Smooth muscle cell (in vitro differentiated cells): ENCODE data around the gene MAU2. TPM values are rescaled to one million over a fixed set of nuclear protein-coding genes. Genes with fewer than 3 reads are reported as not detected.

ENCODE experiments used
- DNase-seq: peaks from one replicate; lab custom pipeline; 2025; ENCODE audit not compliant: unreplicated experiment; lab: John Stamatoyannopoulos, UW
- H2AFZ ChIP-seq: fragments of 200-600 bp; sonication (generic); 2 replicates; pipeline ENCODE4 v1.6.0; 2016; ENCODE audit warnings: antibody characterized with exemption, low read depth, mild to moderate bottlenecking
- H3F3A ChIP-seq: fragments of 200-600 bp; sonication (generic); 2 replicates; pipeline ENCODE4 v1.6.0; 2017; ENCODE audit warnings: antibody characterized with exemption, low read depth
- H3K27ac ChIP-seq: fragments of 200-600 bp; sonication (generic); 2 replicates; pipeline ENCODE4 v1.5.1; 2016; ENCODE audit warnings: low read depth, mild to moderate bottlenecking
- H3K27me3 ChIP-seq: fragments of 200-600 bp; sonication (generic); 2 replicates; pipeline ENCODE4 v1.6.1; 2016; ENCODE audit warnings: low read depth, mild to moderate bottlenecking
- H3K36me3 ChIP-seq: fragments of 200-600 bp; sonication (generic); 2 replicates; pipeline ENCODE4 v1.5.1; 2016; ENCODE audit warnings: low read depth
- H3K4me1 ChIP-seq: fragments of 200-600 bp; sonication (generic); 2 replicates; pipeline ENCODE4 v1.5.1; 2016; ENCODE audit warnings: low read depth
- H3K4me2 ChIP-seq: fragments of 200-600 bp; sonication (generic); 2 replicates; pipeline ENCODE4 v1.6.0; 2016; ENCODE audit warnings: mild to moderate bottlenecking
- H3K4me3 ChIP-seq: fragments of 200-600 bp; sonication (generic); 2 replicates; pipeline ENCODE4 v1.5.1; 2016; ENCODE audit warnings: mild to moderate bottlenecking
- H3K79me2 ChIP-seq: fragments of 200-600 bp; sonication (generic); 2 replicates; pipeline ENCODE4 v1.6.0; 2016; ENCODE audit warnings: low read depth, mild to moderate bottlenecking
- H3K9ac ChIP-seq: fragments of 200-600 bp; sonication (generic); 2 replicates; pipeline ENCODE4 v1.6.0; 2016; ENCODE audit warnings: low read depth
- H3K9me3 ChIP-seq: fragments of 200-600 bp; sonication (generic); replicated peaks from 2 replicates; pipeline ENCODE4 v1.5.1; 2016; ENCODE audit warnings: low read depth
- H4K20me1 ChIP-seq: fragments of 200-600 bp; sonication (generic); 2 replicates; pipeline ENCODE4 v1.6.0; 2016; ENCODE audit warnings: low read depth
- WGBS: methylation state at CpG from one replicate; pipeline ENCODE4 v1.1.7; 2016; ENCODE audit warnings: low lambda C conversion rate; 5-methylcytosine and 5-hydroxymethylcytosine counted together
- polyA plus RNA-seq: library from polyadenylated mRNA; unstranded; fragments of >200 nt; fragmentation: Nextera tagmentation; extraction: Ambion mirVana; gene quantifications from 2 replicates; pipeline ENCODE4 v1.2.1, GENCODE V29; 2016
- total RNA-seq: library from RNA; depleted of rRNA; stranded (reverse); fragments of >200 nt; gene quantifications from 2 replicates; pipeline ENCODE4 v1.2.3, GENCODE V29; 2014
- TF ChIP-seq, protein P1 (sequence below): fragments of 200-600 bp; sonication (generic); IDR thresholded peaks from 2 replicates; pipeline ENCODE4 v1.5.1; 2017; ENCODE audit warnings: borderline replicate concordance, mild to moderate bottlenecking, antibody characterized with exemption; ENCODE audit not compliant: insufficient read depth, poor library complexity, severe bottlenecking

Gene MAU2
- total and polyA plus RNA-seq, 2 experiments from 2014 or later, result 19.9 to 28.0 TPM

DNA sequence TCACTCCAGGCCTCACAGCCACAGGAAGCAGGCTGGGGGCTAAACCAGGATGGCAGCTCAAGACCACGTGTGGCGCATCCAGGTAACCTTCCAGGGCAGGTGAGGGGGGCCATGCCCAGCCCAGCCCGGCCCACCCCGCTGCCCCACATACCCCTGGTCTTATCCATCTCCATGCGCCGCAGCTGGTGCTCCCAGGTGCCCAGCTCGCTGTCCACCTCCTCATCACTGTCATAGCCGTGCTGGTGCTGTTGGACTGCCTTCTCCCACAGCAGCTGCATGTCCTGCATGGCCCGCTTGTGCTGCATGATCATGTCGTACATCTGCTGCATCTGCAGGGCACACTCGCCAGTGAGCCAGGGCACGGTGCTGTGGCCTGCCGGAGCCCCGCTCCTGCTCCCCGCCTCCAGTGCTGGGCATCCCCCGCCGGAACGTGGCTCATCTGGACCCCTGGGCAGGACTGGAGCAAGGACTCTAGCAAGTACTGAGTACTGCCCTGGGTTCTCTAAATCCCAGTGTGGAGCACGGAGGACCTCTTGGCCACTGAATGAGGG lies 41.5 kb upstream of the MAU2 start:
- Histone ChIP-seq H3K9me3 (no peaks in the 10 kb centered on the region), H3K27ac (no peak overlapping the region), H3F3A (peaks cover 4% of the 10 kb centered on the region), H3K27me3 (no peaks in the 10 kb centered on the region), H4K20me1 (no peaks in the 10 kb centered on the region), H3K9ac (no peak overlapping the region), H3K79me2 (no peaks in the 10 kb centered on the region), H3K36me3 (peaks cover 1% of the 10 kb centered on the region), H2AFZ (no peak overlapping the region), H3K4me2 (no peak overlapping the region), H3K4me3 (no peak overlapping the region), H3K4me1 (no peaks in the 10 kb centered on the region)
- TF ChIP-seq, protein P1, sequence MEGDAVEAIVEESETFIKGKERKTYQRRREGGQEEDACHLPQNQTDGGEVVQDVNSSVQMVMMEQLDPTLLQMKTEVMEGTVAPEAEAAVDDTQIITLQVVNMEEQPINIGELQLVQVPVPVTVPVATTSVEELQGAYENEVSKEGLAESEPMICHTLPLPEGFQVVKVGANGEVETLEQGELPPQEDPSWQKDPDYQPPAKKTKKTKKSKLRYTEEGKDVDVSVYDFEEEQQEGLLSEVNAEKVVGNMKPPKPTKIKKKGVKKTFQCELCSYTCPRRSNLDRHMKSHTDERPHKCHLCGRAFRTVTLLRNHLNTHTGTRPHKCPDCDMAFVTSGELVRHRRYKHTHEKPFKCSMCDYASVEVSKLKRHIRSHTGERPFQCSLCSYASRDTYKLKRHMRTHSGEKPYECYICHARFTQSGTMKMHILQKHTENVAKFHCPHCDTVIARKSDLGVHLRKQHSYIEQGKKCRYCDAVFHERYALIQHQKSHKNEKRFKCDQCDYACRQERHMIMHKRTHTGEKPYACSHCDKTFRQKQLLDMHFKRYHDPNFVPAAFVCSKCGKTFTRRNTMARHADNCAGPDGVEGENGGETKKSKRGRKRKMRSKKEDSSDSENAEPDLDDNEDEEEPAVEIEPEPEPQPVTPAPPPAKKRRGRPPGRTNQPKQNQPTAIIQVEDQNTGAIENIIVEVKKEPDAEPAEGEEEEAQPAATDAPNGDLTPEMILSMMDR, result no peak
- 95% methylated on average over 19 of the region's 19 CpGs for WGBS
- no peak for DNase-seq

DNA sequence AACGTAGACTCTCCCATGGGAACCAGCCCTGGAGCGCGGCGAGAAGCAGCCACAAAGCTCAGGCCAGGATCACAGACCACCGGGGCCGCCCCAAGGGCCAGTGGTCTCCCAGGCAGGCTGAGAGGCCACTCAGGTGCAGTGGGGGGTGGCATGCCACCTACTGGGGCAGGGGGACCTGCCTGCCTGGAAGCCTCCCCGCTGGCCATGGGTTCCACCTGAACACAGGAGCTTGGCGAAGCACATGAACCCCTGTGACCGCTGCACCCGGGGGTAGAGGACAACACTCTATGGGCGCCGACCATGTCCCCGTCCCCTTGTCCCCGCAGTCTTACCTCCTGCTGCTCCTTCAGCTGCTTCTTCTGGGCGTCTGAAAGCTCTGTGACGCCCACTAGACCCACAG lies 40.8 kb upstream of the MAU2 start:
- TF ChIP-seq, protein P1, result no peak
- DNase-seq, result no peak
- Histone ChIP-seq H3K27ac (no peak overlapping the region), H3K27me3 (no peaks in the 10 kb centered on the region), H3K79me2 (no peaks in the 10 kb centered on the region), H2AFZ (no peak overlapping the region), H3K4me2 (no peak overlapping the region), H3K4me1 (no peaks in the 10 kb centered on the region), H3F3A (peaks cover 4% of the 10 kb centered on the region), H3K4me3 (no peak overlapping the region), H3K9me3 (peaks cover 3% of the 10 kb centered on the region), H4K20me1 (no peaks in the 10 kb centered on the region), H3K9ac (no peak overlapping the region), H3K36me3 (peaks cover 7% of the 10 kb centered on the region)
- WGBS, result 96% methylated on average over 16 of the region's 16 CpGs

DNA sequence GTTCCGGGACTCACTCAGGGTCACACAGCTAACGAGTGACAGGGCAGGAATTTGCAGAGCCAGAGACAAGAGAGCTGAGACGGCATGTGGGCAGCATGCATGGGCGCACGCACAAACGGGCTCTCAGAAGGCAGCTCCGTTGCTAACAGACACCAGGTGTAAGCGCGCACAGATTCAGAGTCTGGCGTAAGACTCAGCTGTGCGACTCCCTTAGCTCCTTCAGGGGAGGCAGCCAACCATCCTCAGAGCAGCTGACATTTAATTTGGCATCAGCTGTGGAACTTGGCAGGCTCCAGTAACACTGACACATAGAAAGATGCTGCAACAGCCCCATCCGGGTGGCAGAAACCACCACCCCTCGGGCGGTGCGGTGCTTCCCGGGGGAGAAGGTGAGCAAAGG lies 40.1 kb upstream of the MAU2 start:
- H3K4me2 ChIP-seq, result no peak overlapping the region
- H2AFZ ChIP-seq, result no peak overlapping the region
- peaks cover 7% of the 10 kb centered on the region for H3K36me3 ChIP-seq
- H3K4me3 ChIP-seq, result no peak overlapping the region
- no peak overlapping the region for H3K27ac ChIP-seq
- H3K79me2 ChIP-seq, result no peaks in the 10 kb centered on the region
- H3K9me3 ChIP-seq, result peaks cover 3% of the 10 kb centered on the region
- peaks cover 7% of the 10 kb centered on the region for H4K20me1 ChIP-seq
- H3K9ac ChIP-seq, result no peak overlapping the region
- H3F3A ChIP-seq, result peaks cover 4% of the 10 kb centered on the region
- no peaks in the 10 kb centered on the region for H3K27me3 ChIP-seq
- 94% methylated on average over 16 of the region's 16 CpGs for WGBS
- no peaks in the 10 kb centered on the region for H3K4me1 ChIP-seq
- DNase-seq, result no peak
- TF ChIP-seq, protein P1, result no peak

DNA sequence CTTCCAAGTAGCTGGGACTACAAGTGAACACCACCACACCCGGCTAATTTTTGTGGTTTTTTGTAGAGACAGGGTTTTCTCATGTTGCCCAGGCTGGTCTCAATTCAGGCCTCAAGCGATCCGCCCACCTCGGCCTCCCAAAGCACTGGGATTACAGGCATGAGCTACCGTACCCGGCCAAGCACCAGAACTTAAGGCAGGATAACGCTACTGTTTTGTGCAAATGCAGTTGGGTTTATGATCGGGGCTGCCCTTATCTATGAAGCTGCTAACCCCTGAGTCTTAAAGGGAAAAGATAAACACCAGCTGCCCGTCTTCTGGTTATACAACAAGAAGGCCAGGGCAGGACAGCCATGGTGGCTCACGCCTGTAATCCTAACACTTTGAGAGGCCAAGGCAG lies 34.9 kb upstream of the MAU2 start:
- no peak overlapping the region for H3K4me2 ChIP-seq
- H3K79me2 ChIP-seq, result no peaks in the 10 kb centered on the region
- no peak for DNase-seq
- H3K9ac ChIP-seq, result no peak overlapping the region
- no peaks in the 10 kb centered on the region for H3K4me1 ChIP-seq
- H3F3A ChIP-seq, result peaks cover 6% of the 10 kb centered on the region
- peaks cover 3% of the 10 kb centered on the region for H3K9me3 ChIP-seq
- whole genome bisulfite sequencing, result 23% methylated on average over 10 of the region's 10 CpGs
- peaks cover 50% of the 10 kb centered on the region for H4K20me1 ChIP-seq
- no peak overlapping the region for H3K4me3 ChIP-seq
- H3K27ac ChIP-seq, result no peak overlapping the region
- no peaks in the 10 kb centered on the region for H3K27me3 ChIP-seq
- H2AFZ ChIP-seq, result no peak overlapping the region
- TF ChIP-seq, protein P1, result no peak
- H3K36me3 ChIP-seq, result peaks cover 7% of the 10 kb centered on the region
